ENCODE results near the gene SUN3.
"Not testable (repeated sequence)": the region's sequence is repeated elsewhere in the genome, so short reads cannot be mapped to it uniquely, and the experiment has no call there.

The SUN3 gene

GRCh38 chr7:47943676-47944474, 85.0 kb downstream of the SUN3 start:
- no peak for DNase-seq (ENCODE audit: low spot score)

- not testable (repeated sequence) for DNase-seq (ENCODE audit: low spot score)
Observed at GRCh38 chr7:47942651-47943050, 86.3 kb downstream of the SUN3 start.

GRCh38 chr7:47942132-47942531, 86.8 kb downstream of the SUN3 start:
- no peak for DNase-seq (ENCODE audit: low spot score)

- no peak for DNase-seq (ENCODE audit: low spot score)
Observed at GRCh38 chr7:47941136-47941844, 87.6 kb downstream of the SUN3 start.

GRCh38 chr7:47940088-47941013, 88.6 kb downstream of the SUN3 start:
- no peak for DNase-seq (ENCODE audit: low spot score)

- no peak for DNase-seq (ENCODE audit: low spot score)
Observed at GRCh38 chr7:47939425-47940036, 89.4 kb downstream of the SUN3 start.

- DNase-seq (ENCODE audit: low spot score): no peak
Observed at GRCh38 chr7:47938574-47939165, 90.2 kb downstream of the SUN3 start.

GRCh38 chr7:47937711-47938573, 91.0 kb downstream of the SUN3 start:
- DNase-seq (ENCODE audit: low spot score): no peak
